Esophagus (tissue), 2 donors: ENCODE measurements around the gene CEACAM5. TPM values are rescaled to one million over a fixed set of nuclear protein-coding genes. Genes with fewer than 3 reads are reported as not detected.
"Not testable (repeated sequence)": the region's sequence is repeated elsewhere in the genome, so short reads cannot be mapped to it uniquely, and the experiment has no call there.

Experiments used
- H3K27ac ChIP-seq, 2 donors: one replicate each; pipeline ENCODE4 v1.5.1; 2013; ENCODE audit warnings: low read depth in 2 of 2, mild to moderate bottlenecking in 2 of 2, inconsistent platforms in 1 of 2, low read length in 1 of 2, moderate library complexity in 1 of 2
- H3K27me3 ChIP-seq, 2 donors: one replicate each; pipeline ENCODE4 v1.6.1; 2013; ENCODE audit warnings: low read length in 2 of 2, control low read depth in 1 of 2, mild to moderate bottlenecking in 1 of 2; ENCODE audit not compliant: insufficient read depth in 2 of 2, control insufficient read depth in 1 of 2
- H3K36me3 ChIP-seq, 2 donors: one replicate each; pipeline ENCODE4 v1.6.1; 2013; ENCODE audit warnings: low read length in 1 of 2; ENCODE audit not compliant: control insufficient read depth in 2 of 2, insufficient read depth in 2 of 2
- H3K4me1 ChIP-seq, 2 donors: one replicate each; pipeline ENCODE4 v1.6.1; 2013; ENCODE audit warnings: low read length in 1 of 2; ENCODE audit not compliant: control insufficient read depth in 2 of 2, insufficient read depth in 2 of 2
- H3K4me3 ChIP-seq, 2 donors: one replicate each; pipeline ENCODE4 v1.5.1; 2013; ENCODE audit warnings: low read length in 2 of 2, mild to moderate bottlenecking in 2 of 2, low read depth in 1 of 2, moderate library complexity in 1 of 2
- H3K9me3 ChIP-seq, 2 donors: one replicate each; pipeline ENCODE4 v1.6.1; 2013; ENCODE audit warnings: mild to moderate bottlenecking in 2 of 2, low read depth in 1 of 2, low read length in 1 of 2, moderate library complexity in 1 of 2; ENCODE audit not compliant: control insufficient read depth in 2 of 2, insufficient read depth in 1 of 2
- WGBS, 2 donors: extraction: QIAGEN DNeasy Blood & Tissue Kit; methylation state at CpG; one replicate each; pipeline ENCODE4 v1.1.7; 2013; 5-methylcytosine and 5-hydroxymethylcytosine counted together
- polyA plus RNA-seq, 2 donors: library from polyadenylated mRNA; stranded (reverse); fragments of 200-250 nt; gene quantifications; one replicate each; pipeline ENCODE4 v1.2.3, GENCODE V29; 2013
- donor health status: healthy with polysubstance abuse.
- donor health status: Bipolar disorder and iron deficiency.

The CEACAM5 gene
- polyA plus RNA-seq, 2 donors, result 148 to 172 TPM

DNA sequence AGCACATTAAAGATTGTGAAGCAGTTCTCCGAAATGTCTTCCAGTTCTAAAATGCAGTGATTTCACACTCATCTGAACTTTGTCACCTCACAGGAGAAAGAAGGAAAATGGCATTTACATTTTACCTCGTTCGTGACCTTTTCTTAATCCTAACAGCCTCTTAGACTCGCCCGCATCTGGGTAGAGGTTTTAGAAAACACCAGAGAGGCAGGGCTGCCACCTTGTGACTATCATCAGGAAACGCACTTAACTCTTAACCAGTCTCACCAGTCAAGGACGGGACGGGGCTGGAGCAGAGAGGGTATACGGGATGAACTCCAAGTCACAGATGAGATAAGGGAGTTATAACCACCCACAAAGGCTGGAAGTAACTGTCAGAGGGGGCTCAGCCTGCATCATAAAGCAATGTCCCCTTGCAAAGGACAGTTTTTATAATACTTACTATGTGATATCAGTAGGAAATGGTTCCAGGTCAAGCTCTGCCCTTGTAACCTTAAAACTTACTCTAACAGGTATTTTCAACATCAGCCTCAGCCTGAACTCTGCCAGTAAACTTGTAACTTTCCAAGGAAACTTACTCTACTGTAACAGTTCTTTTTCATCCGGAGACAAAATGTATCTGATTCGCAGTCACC, 38.3 kb downstream of the CEACAM5 start:
- Histone ChIP-seq H3K9me3 (no peaks in the 10 kb centered on the region), H3K27ac (no peak overlapping the region), H3K4me1 (no peaks in the 10 kb centered on the region), H3K36me3 (no peaks in the 10 kb centered on the region), H3K27me3 (no peaks in the 10 kb centered on the region), H3K4me3 (no peak overlapping the region)
- WGBS, 2 donors, result 17 to 18% methylated on average over 11 of the region's 11 CpGs

DNA sequence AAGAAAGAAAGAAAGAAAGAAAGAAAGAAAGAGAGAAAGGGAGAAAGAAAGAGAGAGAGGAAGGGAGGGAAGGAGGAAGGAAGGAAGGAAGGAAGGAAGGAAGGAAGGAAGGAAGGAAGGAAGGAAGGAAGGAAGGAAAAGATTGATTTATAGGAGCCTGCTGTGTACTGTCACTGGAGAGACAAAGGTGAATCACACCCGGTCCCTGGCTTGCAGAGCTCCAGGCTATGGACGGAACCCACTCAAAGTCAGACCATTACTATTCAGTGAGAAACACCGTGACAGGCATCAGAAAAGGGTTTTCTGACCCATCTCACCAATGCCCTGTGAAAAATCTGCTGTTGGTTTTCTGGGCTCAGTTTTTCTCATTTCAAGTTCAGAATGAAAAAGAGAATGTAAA, 39.6 kb downstream of the CEACAM5 start:
- 60% methylated on average over 3 of the region's 3 CpGs for WGBS, 2 donors
- H3K4me1 ChIP-seq, result no peaks in the 10 kb centered on the region
- no peaks in the 10 kb centered on the region for H3K27me3 ChIP-seq
- H3K36me3 ChIP-seq, result no peaks in the 10 kb centered on the region
- H3K4me3 ChIP-seq, result no peak overlapping the region
- peak overlapping the region in 1 of 2 donors; percentile 16 for H3K27ac ChIP-seq
- no peaks in the 10 kb centered on the region for H3K9me3 ChIP-seq

DNA sequence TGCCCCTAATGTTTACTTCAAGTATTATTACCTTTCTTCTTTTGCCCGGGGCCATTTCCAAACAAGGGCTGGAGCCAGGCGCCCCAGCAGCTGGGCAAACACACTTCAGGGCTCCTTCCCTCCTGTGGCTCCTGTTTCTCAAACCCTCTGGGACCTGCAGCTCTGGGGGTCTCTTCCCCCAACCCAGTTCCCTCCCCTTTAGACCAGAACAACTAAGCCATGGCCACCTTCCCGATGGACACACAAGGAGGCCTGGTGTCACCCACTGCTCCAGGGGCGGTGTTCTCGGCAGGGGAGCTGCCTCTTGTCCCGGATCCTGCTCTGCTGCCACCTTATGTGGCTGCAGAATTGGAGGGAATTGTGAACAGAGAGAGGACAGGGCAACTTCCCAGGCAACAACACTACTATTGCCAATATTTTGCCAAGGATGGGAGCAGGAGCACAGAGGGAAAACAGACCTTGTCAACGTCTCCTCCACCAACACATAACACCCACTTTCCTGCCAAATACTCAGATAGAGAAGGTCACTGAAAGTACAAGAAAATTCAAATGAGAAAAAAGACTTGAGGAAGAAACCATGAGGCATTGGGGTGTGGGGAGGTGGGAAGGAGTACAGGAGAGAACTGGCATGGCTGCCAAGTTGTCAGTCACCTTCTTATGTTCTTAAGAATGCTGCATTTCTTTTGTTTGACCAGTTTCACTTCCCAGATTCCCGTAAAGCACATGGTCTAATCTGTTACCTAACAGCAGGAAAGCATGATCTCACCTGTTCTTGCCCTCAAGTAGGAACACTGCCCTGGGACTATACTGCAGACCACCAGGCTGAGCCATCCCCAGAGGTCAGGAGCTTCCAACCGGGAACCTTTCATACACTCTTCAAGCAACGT, 42.1 kb downstream of the CEACAM5 start:
- 42 to 48% methylated on average over 6 to 8 of the region's 10 CpGs for WGBS, 2 donors
- H3K27ac ChIP-seq, result peak overlapping the region; percentile 57 to 89

DNA sequence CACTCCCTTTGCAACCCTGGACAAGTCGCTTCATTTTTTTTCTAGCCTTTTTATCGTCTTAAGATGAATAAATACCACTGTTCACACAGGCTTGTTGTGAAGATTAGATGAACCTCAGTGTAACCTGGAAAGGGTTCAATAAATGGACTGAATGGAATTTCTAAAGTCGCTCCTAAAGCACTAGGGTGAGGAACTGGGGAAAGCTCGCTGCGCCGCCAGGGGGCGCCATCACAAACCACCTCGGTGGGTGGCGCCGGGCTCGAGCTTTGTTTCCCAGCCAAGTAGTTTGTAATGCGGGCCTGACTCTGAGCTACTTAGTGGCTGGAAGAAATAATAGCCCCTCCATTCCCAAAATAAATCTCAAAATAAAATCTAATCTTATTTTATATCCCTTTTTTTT, 44.7 kb downstream of the CEACAM5 start:
- 7 to 9% methylated on average over 12 of the region's 12 CpGs for WGBS, 2 donors
- peak overlapping the region; percentile 29 to 48 for H3K27ac ChIP-seq
- no peaks in the 10 kb centered on the region for H3K36me3 ChIP-seq
- H3K9me3 ChIP-seq, result no peaks in the 10 kb centered on the region
- H3K4me1 ChIP-seq, result peaks cover 0 to 4% of the 10 kb centered on the region in 2 donors
- no peak overlapping the region for H3K4me3 ChIP-seq
- H3K27me3 ChIP-seq, result no peaks in the 10 kb centered on the region

More for the DNA sequence above, 42.1 kb downstream of the CEACAM5 start:
- not testable (repeated sequence) for H3K9me3 ChIP-seq, H3K4me3 ChIP-seq, H3K36me3 ChIP-seq, H3K4me1 ChIP-seq, H3K27me3 ChIP-seq

DNA sequence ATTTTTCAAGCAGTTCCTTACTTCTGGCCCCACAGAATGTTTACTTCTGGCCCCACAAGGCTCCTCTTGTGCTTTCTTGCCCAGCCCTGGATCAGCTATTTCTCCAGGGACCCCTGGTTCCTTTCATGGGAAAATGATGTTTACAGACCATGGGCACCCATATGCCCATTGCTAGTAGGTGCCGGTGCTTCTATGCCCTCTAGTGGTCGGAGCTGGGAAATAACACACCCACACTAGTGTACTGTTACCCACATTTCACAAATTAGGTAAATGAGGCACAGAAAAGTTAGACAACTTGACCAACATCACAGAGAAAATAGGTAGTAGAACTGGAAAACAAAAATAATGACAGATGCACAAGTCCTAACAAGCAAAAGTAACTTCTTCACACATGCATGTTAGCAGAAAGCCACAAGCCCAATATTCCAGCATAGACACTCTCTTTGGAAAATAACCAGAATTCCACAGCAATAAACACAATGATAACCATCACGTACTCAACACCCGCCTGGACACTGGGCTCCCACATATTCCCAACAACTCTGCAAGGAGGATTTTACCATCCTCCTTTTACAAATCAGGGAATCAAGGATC, 45.6 kb downstream of the CEACAM5 start:
- Histone ChIP-seq H3K36me3 (no peaks in the 10 kb centered on the region), H3K4me1 (peaks cover 0 to 4% of the 10 kb centered on the region in 2 donors), H3K27ac (no peak overlapping the region), H3K27me3 (no peaks in the 10 kb centered on the region), H3K4me3 (no peak overlapping the region), H3K9me3 (no peaks in the 10 kb centered on the region)
- WGBS, 2 donors, result 11 to 17% methylated on average over 4 of the region's 4 CpGs

DNA sequence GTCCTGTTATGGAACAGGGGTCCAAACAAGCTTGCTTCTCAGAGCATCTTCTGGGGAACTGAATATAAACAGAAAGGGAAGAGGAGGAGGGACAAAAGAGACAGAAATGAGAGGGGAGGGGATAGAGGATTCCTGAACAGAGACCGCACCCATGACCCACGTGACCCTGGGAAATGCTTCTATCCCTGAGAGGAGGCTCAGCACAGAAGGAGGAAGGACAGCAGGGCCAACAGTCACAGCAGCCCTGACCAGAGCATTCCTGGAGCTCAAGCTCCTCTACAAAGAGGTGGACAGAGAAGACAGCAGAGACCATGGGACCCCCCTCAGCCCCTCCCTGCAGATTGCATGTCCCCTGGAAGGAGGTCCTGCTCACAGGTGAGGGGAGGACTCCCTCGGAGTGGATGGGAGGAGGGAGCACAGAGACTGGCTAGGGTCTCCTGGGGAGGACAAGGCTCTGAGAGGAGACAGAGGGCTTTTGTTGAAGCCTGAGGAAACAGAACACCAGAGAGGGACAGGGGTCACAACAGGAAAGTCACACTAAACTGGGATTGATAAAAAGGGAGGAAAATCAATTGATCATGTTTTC, 47.0 kb downstream of the CEACAM5 start, which contains the start of gene CEACAM6:
TSS of gene CEACAM6 (plus strand) at position 203 of the 586 bp plus-strand sequence. CDS start at position 312, 109 bp downstream.
- Histone ChIP-seq H3K36me3 (no peaks in the 10 kb centered on the region), H3K4me3 (peak within 1 kb of the TSS; percentile 36 to 49), H3K4me1 (peaks cover 0 to 4% of the 10 kb centered on the region in 2 donors), H3K27ac (peak within 1 kb of the TSS; percentile 33 to 54), H3K27me3 (no peaks in the 10 kb centered on the region), H3K9me3 (no peaks in the 10 kb centered on the region)
- 44 to 54% methylated on average over 3 of the region's 3 CpGs for WGBS, 2 donors

DNA sequence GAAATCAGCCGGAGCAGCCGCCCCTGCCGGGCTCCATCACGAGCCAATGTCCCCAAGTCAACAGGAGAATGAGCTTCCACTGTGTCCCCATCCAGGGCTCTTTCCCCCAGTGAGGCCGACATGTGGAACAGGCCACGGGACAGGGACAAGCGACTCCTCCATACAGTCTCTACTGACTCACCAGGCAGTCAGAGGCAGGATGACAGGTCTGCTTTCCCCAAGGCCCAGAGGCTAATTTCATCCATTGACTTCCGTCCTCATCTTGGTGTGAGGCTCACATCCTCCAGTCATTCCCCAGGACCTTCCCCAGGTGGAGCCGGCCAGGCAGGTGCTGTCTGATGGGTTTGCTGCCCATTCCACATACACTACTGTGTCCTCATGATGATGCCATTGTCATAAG, 50.4 kb downstream of the CEACAM5 start:
- peaks cover 0 to 4% of the 10 kb centered on the region in 2 donors for H3K4me1 ChIP-seq

DNA sequence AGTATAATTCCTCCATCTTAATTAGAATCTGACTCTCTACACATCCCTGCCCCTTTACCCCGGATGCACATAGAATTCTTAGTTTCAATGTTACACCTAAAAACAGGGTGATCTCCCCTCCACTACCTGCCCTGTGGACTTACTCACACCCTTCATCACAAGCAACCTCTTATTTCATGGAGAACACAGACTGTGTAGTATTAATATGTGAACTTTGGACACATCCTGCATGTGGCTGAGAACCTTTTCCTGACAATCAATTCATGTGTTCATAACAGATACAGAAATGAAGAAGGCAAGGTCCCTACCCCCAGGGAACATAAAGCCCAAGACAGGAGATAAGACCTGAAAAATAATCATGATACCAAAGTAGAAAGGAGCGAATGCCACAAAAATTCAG, 58.7 kb downstream of the CEACAM5 start:
- Histone ChIP-seq H3K4me3 (no peak overlapping the region), H3K36me3 (no peaks in the 10 kb centered on the region), H3K27me3 (no peaks in the 10 kb centered on the region), H3K9me3 (no peaks in the 10 kb centered on the region), H3K27ac (no peak overlapping the region), H3K4me1 (no peaks in the 10 kb centered on the region)
- WGBS, 2 donors, result 91 to 92% methylated on average over 2 of the region's 2 CpGs

More for the DNA sequence above, 50.4 kb downstream of the CEACAM5 start:
- H3K9me3 ChIP-seq, result no peaks in the 10 kb centered on the region
- H3K36me3 ChIP-seq, result peaks cover 0 to 3% of the 10 kb centered on the region in 2 donors
- H3K27me3 ChIP-seq, result no peaks in the 10 kb centered on the region
- H3K27ac ChIP-seq, result peak overlapping the region; percentile 11 to 80
- 70 to 78% methylated on average over 9 of the region's 9 CpGs for WGBS, 2 donors
- peak overlapping the region; percentile 1 to 36 for H3K4me3 ChIP-seq

DNA sequence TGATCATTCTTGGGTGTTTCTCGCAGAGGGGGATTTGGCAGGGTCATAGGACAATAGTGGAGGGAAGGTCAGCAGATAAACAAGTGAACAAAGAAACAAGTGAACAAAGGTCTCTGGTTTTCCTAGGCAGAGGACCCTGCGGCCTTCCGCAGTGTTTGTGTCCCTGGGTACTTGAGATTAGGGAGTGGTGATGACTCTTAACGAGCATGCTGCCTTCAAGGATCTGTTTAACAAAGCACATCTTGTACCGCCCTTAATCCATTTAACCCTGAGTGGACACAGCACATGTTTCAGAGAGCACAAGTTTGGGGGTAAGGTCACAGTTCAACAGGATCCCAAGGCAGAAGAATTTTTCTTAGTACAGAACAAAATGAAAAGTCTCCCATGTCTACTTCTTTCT, 59.7 kb downstream of the CEACAM5 start:
- H3K27ac ChIP-seq, H3K4me3 ChIP-seq, H3K36me3 ChIP-seq, H3K9me3 ChIP-seq, H3K4me1 ChIP-seq, H3K27me3 ChIP-seq: not testable (repeated sequence)
- 64 to 71% methylated on average over 4 to 5 of the region's 5 CpGs for WGBS, 2 donors
